ENCODE results near the gene S100A6.

DNA sequence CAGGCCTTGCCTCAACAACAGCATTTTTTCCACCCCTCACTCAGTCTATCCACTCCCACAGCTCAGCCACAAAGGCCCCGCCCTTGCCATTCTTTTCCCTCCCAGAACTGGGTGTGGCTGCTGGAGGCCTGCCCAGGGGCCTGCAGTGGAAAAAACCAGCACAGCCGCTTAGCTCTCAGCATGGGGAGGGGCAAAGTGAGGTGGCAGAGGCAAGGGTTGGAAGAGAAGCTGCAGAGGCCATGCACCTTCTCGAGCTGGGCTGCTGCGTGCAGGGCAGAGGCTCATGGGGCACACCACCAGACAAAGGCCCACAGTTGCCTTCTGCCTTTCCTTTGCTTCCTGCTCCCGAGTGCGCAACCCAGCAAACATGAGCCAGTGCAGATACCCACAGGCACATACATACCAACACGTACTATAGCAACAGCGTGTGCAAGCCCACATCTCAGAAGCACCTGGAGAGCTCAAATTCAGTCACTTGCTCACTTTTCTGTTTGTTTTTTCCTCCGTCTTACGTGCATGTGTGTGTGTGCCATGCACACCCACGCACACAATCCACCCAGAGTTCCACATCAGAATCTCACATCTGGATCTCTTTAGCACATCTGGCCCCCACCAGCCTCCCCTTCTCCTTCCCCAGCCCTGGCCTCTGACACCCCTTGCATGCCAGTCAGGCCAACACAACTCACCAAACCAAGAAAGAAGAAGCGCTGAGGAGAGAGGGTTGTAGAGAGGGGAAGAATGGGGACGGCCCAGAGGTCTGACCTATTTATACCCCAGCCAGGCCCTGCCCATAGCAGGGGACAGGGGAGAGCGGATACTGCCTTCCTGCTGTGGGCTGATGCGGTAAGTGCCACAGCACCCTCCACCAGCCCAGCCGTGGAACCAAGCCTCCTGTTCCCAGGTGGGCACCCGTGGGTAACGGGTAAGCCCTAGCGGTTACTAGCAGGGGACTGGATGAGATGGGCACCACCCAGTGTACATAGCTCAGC is 9.6 kb upstream of the S100A6 start, which contains the start of gene S100A4:
- TF ChIP-seq, protein P1, sequence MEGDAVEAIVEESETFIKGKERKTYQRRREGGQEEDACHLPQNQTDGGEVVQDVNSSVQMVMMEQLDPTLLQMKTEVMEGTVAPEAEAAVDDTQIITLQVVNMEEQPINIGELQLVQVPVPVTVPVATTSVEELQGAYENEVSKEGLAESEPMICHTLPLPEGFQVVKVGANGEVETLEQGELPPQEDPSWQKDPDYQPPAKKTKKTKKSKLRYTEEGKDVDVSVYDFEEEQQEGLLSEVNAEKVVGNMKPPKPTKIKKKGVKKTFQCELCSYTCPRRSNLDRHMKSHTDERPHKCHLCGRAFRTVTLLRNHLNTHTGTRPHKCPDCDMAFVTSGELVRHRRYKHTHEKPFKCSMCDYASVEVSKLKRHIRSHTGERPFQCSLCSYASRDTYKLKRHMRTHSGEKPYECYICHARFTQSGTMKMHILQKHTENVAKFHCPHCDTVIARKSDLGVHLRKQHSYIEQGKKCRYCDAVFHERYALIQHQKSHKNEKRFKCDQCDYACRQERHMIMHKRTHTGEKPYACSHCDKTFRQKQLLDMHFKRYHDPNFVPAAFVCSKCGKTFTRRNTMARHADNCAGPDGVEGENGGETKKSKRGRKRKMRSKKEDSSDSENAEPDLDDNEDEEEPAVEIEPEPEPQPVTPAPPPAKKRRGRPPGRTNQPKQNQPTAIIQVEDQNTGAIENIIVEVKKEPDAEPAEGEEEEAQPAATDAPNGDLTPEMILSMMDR (IDR thresholded peaks at IDR 0.05; ENCODE audit: low read depth, low read length, poor library complexity, severe bottlenecking) = no peak
- TF ChIP-seq EZH2phosphoT487 (IDR thresholded peaks at IDR 0.05; ENCODE audit: borderline replicate concordance, low read length) = no peak

Data from DOHH2 (cell line).